Keratinocyte (primary cell): ENCODE data around the gene ANXA11. TPM values are rescaled to one million over a fixed set of nuclear protein-coding genes. Genes with fewer than 3 reads are reported as not detected.

Source experiments
- DNase-seq: peaks from one replicate; pipeline ENCODE4 v3.0.0-alpha.2; 2011; ENCODE audit warnings: low read depth, missing footprints, low spot score
- FAIRE-seq: peaks from 2 replicates; lab custom pipeline; 2011; peaks lifted over from hg19 to GRCh38; lab: Jason Lieb, UNC
- H2AFZ ChIP-seq: 2 replicates; pipeline ENCODE4 v1.6.0; 2012; ENCODE audit warnings: low read length, control low read depth, inconsistent platforms; ENCODE audit not compliant: control insufficient read depth
- H3K27ac ChIP-seq: 2 replicates; pipeline ENCODE4 v1.5.1; 2011; ENCODE audit warnings: low read length; ENCODE audit not compliant: control insufficient read depth, insufficient read depth
- H3K27me3 ChIP-seq: 3 replicates; pipeline ENCODE4 v1.6.0; 2011; ENCODE audit warnings: low read length; ENCODE audit not compliant: control insufficient read depth, insufficient read depth; ENCODE audit errors: extremely low read depth
- H3K36me3 ChIP-seq, 2 experiments: 2 replicates in 1 of 2; 3 replicates in 1 of 2; pipeline ENCODE4 v1.5.1; 2011; ENCODE audit warnings: low read length in 2 of 2, mild to moderate bottlenecking in 1 of 2; ENCODE audit not compliant: control insufficient read depth in 2 of 2, insufficient read depth in 2 of 2; ENCODE audit errors: extremely low read depth in 1 of 2
- H3K4me1 ChIP-seq: 3 replicates; pipeline ENCODE4 v1.5.1; 2011; ENCODE audit warnings: low read length; ENCODE audit not compliant: control insufficient read depth, insufficient read depth; ENCODE audit errors: extremely low read depth
- H3K4me2 ChIP-seq: 3 replicates; pipeline ENCODE4 v1.6.0; 2011; ENCODE audit warnings: low read depth, low read length; ENCODE audit not compliant: control insufficient read depth, insufficient read depth; ENCODE audit errors: extremely low read depth
- H3K4me3 ChIP-seq, 3 experiments: fragments of 200-600 bp in 1 of 3; sonication (generic) in 1 of 3; 2 replicates in 2 of 3; 3 replicates in 1 of 3; pipeline ENCODE4 v1.5.1; 2011 to 2016; ENCODE audit warnings: low read length in 3 of 3, mild to moderate bottlenecking in 3 of 3, control low read depth in 2 of 3, inconsistent platforms in 1 of 3, low read depth in 1 of 3, mixed read lengths in 1 of 3, mixed run types in 1 of 3, moderate library complexity in 1 of 3; ENCODE audit not compliant: control insufficient read depth in 2 of 3, insufficient read depth in 2 of 3; ENCODE audit errors: extremely low read depth in 1 of 3
- H3K79me2 ChIP-seq: 2 replicates; pipeline ENCODE4 v1.6.0; 2012; ENCODE audit warnings: low read length; ENCODE audit not compliant: control insufficient read depth, insufficient read depth
- H3K9ac ChIP-seq: 3 replicates; pipeline ENCODE4 v1.6.0; 2011; ENCODE audit warnings: low read length; ENCODE audit not compliant: control insufficient read depth, insufficient read depth; ENCODE audit errors: extremely low read depth
- H3K9me1 ChIP-seq: 3 replicates; pipeline ENCODE4 v1.6.0; 2011; ENCODE audit warnings: low read length; ENCODE audit not compliant: control insufficient read depth, insufficient read depth; ENCODE audit errors: extremely low read depth
- H3K9me3 ChIP-seq: 2 replicates; pipeline ENCODE4 v1.5.1; 2012; ENCODE audit warnings: low read depth, low read length; ENCODE audit not compliant: control insufficient read depth
- H4K20me1 ChIP-seq: 3 replicates; pipeline ENCODE4 v1.6.0; 2011; ENCODE audit warnings: low read length; ENCODE audit not compliant: control insufficient read depth, insufficient read depth; ENCODE audit errors: extremely low read depth
- CTCF ChIP-seq, 3 experiments: IDR thresholded peaks in 1 of 3; conservative IDR thresholded peaks in 1 of 3; optimal IDR thresholded peaks in 1 of 3; 2 replicates in 2 of 3; 3 replicates in 1 of 3; pipeline versions ENCODE3 to v1.5.1; 2011; ENCODE audit warnings: low read length in 3 of 3, mild to moderate bottlenecking in 3 of 3, moderate library complexity in 2 of 3, control low read depth in 1 of 3, inconsistent platforms in 1 of 3; ENCODE audit not compliant: insufficient read depth in 2 of 3; ENCODE audit errors: extremely low read depth in 1 of 3
- EZH2 ChIP-seq: IDR thresholded peaks from one replicate; pipeline ENCODE4 v1.6.1; 2012; ENCODE audit warnings: inconsistent platforms, mild to moderate bottlenecking, low read length, moderate library complexity
- dilution Hi-C: fragments of 300-500 bp; cut with MboI; formaldehyde crosslinking; loops from one replicate; pipeline ENCODE4 v1.7.0; 2020; ENCODE audit warnings: low sequenced_read_pairs; ENCODE audit not compliant: extremely low pct_ligation_motif_present
- polyA plus RNA-seq, 5 experiments: library from polyadenylated mRNA; depleted of rRNA in 3 of 5; stranded (reverse) in 3 of 5; stranded (forward) in 1 of 5; unstranded in 1 of 5; fragments of >200 nt; gene quantifications; 1 replicate in 1 of 5; 2 replicates in 3 of 5; 3 replicates in 1 of 5; pipeline versions ENCODE4 v1.2.1 to v1.2.3, GENCODE V29; 2011 to 2012; ENCODE audit warnings: missing spikeins in 2 of 5, low read depth in 1 of 5, low replicate concordance in 1 of 5

ANXA11 gene
- polyA plus RNA-seq, 1 donor (not counting 4 experiments of a cell fraction or from before 2014, with no cell fraction given) = 97.9 TPM

GRCh38 chr10:80197972-80198916, 7.1 kb downstream of the ANXA11 start:
- DNase-seq = no peak
- Histone ChIP-seq H2AFZ (no peak overlapping the region), H3K4me1 (peaks cover 23% of the 10 kb centered on the region), H3K27ac (no peak overlapping the region), H3K4me3 (no peak overlapping the region), H4K20me1 (peaks cover 32% of the 10 kb centered on the region), H3K79me2 (peaks cover 92% of the 10 kb centered on the region), H3K27me3 (no peaks in the 10 kb centered on the region), H3K36me3 (peaks cover 4 to 10% of the 10 kb centered on the region in 2 experiments), H3K4me2 (no peak overlapping the region), H3K9me3 (no peaks in the 10 kb centered on the region), H3K9me1 (peaks cover 3% of the 10 kb centered on the region), H3K9ac (no peak overlapping the region)
- FAIRE-seq = no peak
- TF ChIP-seq EZH2 (no peak), CTCF (optimal IDR thresholded peaks at IDR 0.05 in 1 of 3, IDR thresholded peaks at IDR 0.05 in 1 of 3, conservative IDR thresholded peaks at IDR 0.05 in 1 of 3; ENCODE audit: extremely low read depth in 1 of 3, insufficient read depth in 2 of 3, low read length in 3 of 3) (no peak)
- dilution Hi-C loops = no loop called here

- Histone ChIP-seq H3K9me1 (no peaks in the 10 kb centered on the region), H3K36me3 (peaks cover 4 to 10% of the 10 kb centered on the region in 2 experiments), H3K4me1 (peaks cover 16% of the 10 kb centered on the region), H3K79me2 (peaks cover 92% of the 10 kb centered on the region), H3K4me3 (no peak overlapping the region), H3K4me2 (peak overlapping the region; percentile 6), H4K20me1 (peaks cover 28% of the 10 kb centered on the region), H3K9me3 (peaks cover 1% of the 10 kb centered on the region), H3K9ac (no peak overlapping the region), H2AFZ (no peak overlapping the region), H3K27me3 (no peaks in the 10 kb centered on the region), H3K27ac (peak overlapping the region; percentile 31)
- FAIRE-seq = no peak
- TF ChIP-seq EZH2 (no peak), CTCF (optimal IDR thresholded peaks at IDR 0.05 in 1 of 3, IDR thresholded peaks at IDR 0.05 in 1 of 3, conservative IDR thresholded peaks at IDR 0.05 in 1 of 3; ENCODE audit: extremely low read depth in 1 of 3, insufficient read depth in 2 of 3, low read length in 3 of 3) (no peak)
- DNase-seq = no peak
- dilution Hi-C loops = no loop called here
These were observed 8.4 kb downstream of the ANXA11 start for GRCh38 chr10:80196950-80197315.
